ENCODE measurements around the gene UNC5A. TPM values are rescaled to one million over a fixed set of nuclear protein-coding genes. Genes with fewer than 3 reads are reported as not detected.

The UNC5A gene
- total and polyA plus RNA-seq, 2 of the 8 experiments (the other 6 are each of a cell fraction or from before 2014, with no cell fraction given): 4.0 to 7.6 TPM

GRCh38 chr5:176900780-176901204, 90.4 kb downstream of the UNC5A start:
- no peak overlapping the region for H3K56ac ChIP-seq (replicated peaks; ENCODE audit: insufficient read length, low read depth, low read length)
- no peaks in the 10 kb centered on the region for H3K79me2 ChIP-seq (ENCODE audit: control insufficient read depth in 1 of 2, insufficient read depth in 2 of 2, low read length in 2 of 2)
- H3K79me1 ChIP-seq (ENCODE audit: low read depth, low read length): no peaks in the 10 kb centered on the region
- H2BK12ac ChIP-seq (ENCODE audit: low read depth, low read length): no peak overlapping the region
- H3K14ac ChIP-seq (ENCODE audit: insufficient read length): no peak overlapping the region
- no peaks in the 10 kb centered on the region for H4K20me1 ChIP-seq (replicated peaks in 1 of 2; ENCODE audit: control insufficient read depth in 1 of 2, insufficient read depth in 2 of 2, low read length in 2 of 2)
- H4K5ac ChIP-seq (ENCODE audit: insufficient read length, low read depth, low read length): no peak overlapping the region
- 95% methylated on average over 7 of the region's 7 CpGs; no CpG with 5 or more reads in 1 of the 2 experiments for WGBS, 2 experiments (ENCODE audit: extremely low coverage in 1 of 2, insufficient coverage in 1 of 2, insufficient read length in 1 of 2, insufficient replicate concordance in 2 of 2, low coverage in 1 of 2, low lambda C conversion rate in 2 of 2, missing lambda C conversion rate in 1 of 2)
- no peak overlapping the region for H3K9ac ChIP-seq (replicated peaks in 1 of 4; ENCODE audit: extremely low read depth in 1 of 4, low read depth in 3 of 4, low read length in 3 of 4)
- DNase-seq (ENCODE audit: low read depth in 1 of 2, low spot score in 2 of 2): no peak
- H2BK5ac ChIP-seq (ENCODE audit: low read depth, low read length): no peak overlapping the region
- no peak overlapping the region for H2AFZ ChIP-seq (ENCODE audit: low read length)
- H2BK15ac ChIP-seq (ENCODE audit: low read length): no peak overlapping the region
- no peaks in the 10 kb centered on the region for H3K9me3 ChIP-seq (ENCODE audit: insufficient read depth in 2 of 2, low read depth in 1 of 2, low read length in 1 of 2)
- H3K27ac ChIP-seq (ENCODE audit: low read depth, low read length): peak overlapping the region; percentile 29; the same call in 1 of the 2 replicates
- H4K91ac ChIP-seq (replicated peaks; ENCODE audit: insufficient read length, low read length): no peak overlapping the region
- CTCF ChIA-PET (ENCODE audit: partially characterized antibody): interaction anchor here (0.7 to 4.0 kb wide), 12 partner anchors 11 to 240 kb away, joined by 3 to 21 read pairs (median 6); no protein-coding TSS in a partner anchor
- H3K4me1 ChIP-seq (replicated peaks in 1 of 4; ENCODE audit: control insufficient read depth in 3 of 4, insufficient read depth in 4 of 4, low read length in 3 of 4): peaks cover 0 to 6% (median 3%) of the 10 kb centered on the region in 4 experiments; a peak in 5 of 7 replicates
- no peak for TF ChIP-seq TCF12 (IDR thresholded peaks at IDR 0.05; ENCODE audit: low read depth, low read length)
- no peak overlapping the region for H3K4me2 ChIP-seq (ENCODE audit: insufficient read depth in 1 of 2, low read depth in 2 of 2, low read length in 2 of 2)
- no peak overlapping the region for H2BK20ac ChIP-seq (ENCODE audit: low read length)
- no peak overlapping the region for H4K8ac ChIP-seq (ENCODE audit: extremely low read depth, insufficient read depth, low read length)
- H3K18ac ChIP-seq (ENCODE audit: extremely low read depth, low read length): no peak overlapping the region
- H3K36me3 ChIP-seq (ENCODE audit: control insufficient read depth in 2 of 4, insufficient read depth in 4 of 4, low read length in 3 of 4): peaks cover 12 to 29% (median 24%) of the 10 kb centered on the region in 4 experiments; a peak in 7 of 8 replicates
- no peaks in the 10 kb centered on the region for H3K27me3 ChIP-seq (replicated peaks in 1 of 4; ENCODE audit: control insufficient read depth in 3 of 4, extremely low read depth in 1 of 4, insufficient read depth in 3 of 4, low read length in 3 of 4)
- no peaks in the 10 kb centered on the region for H3K23me2 ChIP-seq (ENCODE audit: low read depth, low read length)
- H3K4me3 ChIP-seq (ENCODE audit: extremely low read depth in 1 of 4, insufficient read depth in 2 of 4, low read depth in 3 of 4, low read length in 4 of 4): no peak overlapping the region
- no peak overlapping the region for H3K4ac ChIP-seq (replicated peaks; ENCODE audit: insufficient read length, low read depth, low read length)
- POLR2A ChIA-PET (ENCODE audit: partially characterized antibody): interaction anchor here (0.7 to 1.3 kb wide), 4 partner anchors 9 to 203 kb away, joined by 3 to 5 read pairs (median 3); no protein-coding TSS in a partner anchor
- FAIRE-seq: no peak
- H2BK120ac ChIP-seq (replicated peaks; ENCODE audit: low read depth, low read length): no peak overlapping the region
- H3K23ac ChIP-seq (ENCODE audit: insufficient read length): no peak overlapping the region
- 0 out of 2 replicates have a peak overlapping the region, but pooled peaks have one; percentile 29 for H2AK5ac ChIP-seq (ENCODE audit: low read depth, low read length)

All from H1 (cell line).